ENCODE data around the gene OR1D5.
"Not testable (repeated sequence)": the region's sequence is repeated elsewhere in the genome, so short reads cannot be mapped to it uniquely, and the experiment has no call there.

The OR1D5 gene, protein sequence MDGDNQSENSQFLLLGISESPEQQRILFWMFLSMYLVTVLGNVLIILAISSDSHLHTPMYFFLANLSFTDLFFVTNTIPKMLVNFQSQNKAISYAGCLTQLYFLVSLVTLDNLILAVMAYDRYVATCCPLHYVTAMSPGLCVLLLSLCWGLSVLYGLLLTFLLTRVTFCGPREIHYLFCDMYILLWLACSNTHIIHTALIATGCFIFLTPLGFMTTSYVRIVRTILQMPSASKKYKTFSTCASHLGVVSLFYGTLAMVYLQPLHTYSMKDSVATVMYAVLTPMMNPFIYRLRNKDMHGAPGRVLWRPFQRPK

GRCh38 chr17:3063507-3063906, at the start of gene OR1D5:
Gene OR1D5 (minus strand): TSS chr17:3063607. CDS start chr17:3063607, 0 bp downstream.
- in situ Hi-C loops (cut with HindIII; ENCODE audit: low sequenced_read_pairs) = not testable (repeated sequence)

DNA sequence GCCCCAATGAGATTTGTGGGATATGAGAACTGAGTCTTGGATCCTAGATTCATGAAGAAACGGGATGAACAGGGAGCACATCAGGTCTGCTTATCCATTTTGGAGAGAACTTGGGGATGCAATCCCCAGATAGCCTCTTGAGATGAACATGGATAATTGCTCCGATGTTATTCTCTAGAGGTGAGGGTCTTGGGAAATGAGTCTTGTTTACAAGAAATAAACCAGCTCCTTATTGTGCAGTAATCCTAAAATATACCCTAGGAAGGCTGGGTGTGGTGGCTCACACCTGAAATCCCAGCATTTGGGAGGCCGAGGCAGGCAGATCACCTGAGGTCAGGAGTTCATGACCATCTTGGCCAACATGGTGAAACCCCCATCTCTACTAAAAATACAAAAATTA, 40.9 kb upstream of the OR1D5 start, which contains the start of gene OR1D2:
OR1D2 (minus strand) TSS at position 101 of the 400 bp plus-strand sequence. CDS start 11,426 bp downstream, outside the sequence.
- in situ Hi-C loops (cut with HindIII; ENCODE audit: low sequenced_read_pairs) = no loop called here

- in situ Hi-C loops (cut with HindIII; ENCODE audit: low sequenced_read_pairs) = not testable (repeated sequence)
Measured at GRCh38 chr17:3073850-3074249, 10.4 kb upstream of the OR1D5 start.

DNA sequence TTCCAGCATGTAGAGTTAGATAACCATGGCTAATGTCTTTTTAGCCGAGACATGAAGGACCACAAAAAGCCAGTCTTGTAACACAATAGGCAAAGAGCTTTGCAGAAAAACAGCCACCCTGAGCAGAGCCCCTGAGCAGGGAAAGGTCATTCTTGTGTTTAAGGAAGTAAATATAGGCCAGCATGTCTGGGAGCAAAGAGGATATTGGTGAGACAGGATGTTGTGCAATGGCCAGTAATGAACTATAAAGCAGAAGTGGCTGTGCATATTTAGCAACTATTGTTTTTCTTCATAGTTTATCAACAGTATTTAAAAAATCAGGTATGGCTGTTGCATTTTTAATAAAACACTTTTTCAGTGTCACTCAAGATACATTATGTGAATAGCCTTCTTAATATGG, 1.8 kb upstream of the OR1D5 start:
- in situ Hi-C loops (cut with HindIII; ENCODE audit: low sequenced_read_pairs) = not testable (repeated sequence)

DNA sequence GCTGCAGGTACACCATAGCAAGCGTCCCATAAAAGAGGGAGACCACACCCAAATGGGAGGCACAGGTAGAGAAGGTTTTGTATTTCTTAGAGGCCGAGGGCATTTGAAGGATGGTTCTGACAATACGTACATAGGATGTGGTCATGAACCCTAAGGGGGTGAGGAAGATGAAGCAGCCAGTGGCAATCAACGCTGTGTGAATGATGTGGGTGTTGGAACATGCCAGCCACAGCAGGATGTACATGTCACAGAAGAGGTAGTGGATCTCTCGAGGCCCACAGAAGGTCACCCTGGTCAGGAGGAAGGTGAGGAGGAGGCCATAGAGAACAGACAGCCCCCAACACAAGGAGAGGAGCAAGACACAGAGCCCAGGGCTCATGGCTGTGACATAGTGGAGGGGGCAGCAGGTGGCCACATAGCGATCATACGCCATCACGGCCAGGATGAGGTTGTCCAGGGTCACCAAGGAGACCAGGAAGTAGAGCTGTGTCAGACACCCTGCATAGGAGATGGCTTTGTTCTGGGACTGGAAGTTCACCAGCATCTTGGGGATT, 506 bp downstream of the OR1D5 start:
- in situ Hi-C loops (cut with HindIII; ENCODE audit: low sequenced_read_pairs) = not testable (repeated sequence)

GRCh38 chr17:3054868-3055267, 8.5 kb downstream of the OR1D5 start:
- in situ Hi-C loops (cut with HindIII; ENCODE audit: low sequenced_read_pairs) = not testable (repeated sequence)

- in situ Hi-C loops (cut with HindIII; ENCODE audit: low sequenced_read_pairs) = no loop called here
Measured at GRCh38 chr17:3049705-3050295, 13.6 kb downstream of the OR1D5 start.

DNA sequence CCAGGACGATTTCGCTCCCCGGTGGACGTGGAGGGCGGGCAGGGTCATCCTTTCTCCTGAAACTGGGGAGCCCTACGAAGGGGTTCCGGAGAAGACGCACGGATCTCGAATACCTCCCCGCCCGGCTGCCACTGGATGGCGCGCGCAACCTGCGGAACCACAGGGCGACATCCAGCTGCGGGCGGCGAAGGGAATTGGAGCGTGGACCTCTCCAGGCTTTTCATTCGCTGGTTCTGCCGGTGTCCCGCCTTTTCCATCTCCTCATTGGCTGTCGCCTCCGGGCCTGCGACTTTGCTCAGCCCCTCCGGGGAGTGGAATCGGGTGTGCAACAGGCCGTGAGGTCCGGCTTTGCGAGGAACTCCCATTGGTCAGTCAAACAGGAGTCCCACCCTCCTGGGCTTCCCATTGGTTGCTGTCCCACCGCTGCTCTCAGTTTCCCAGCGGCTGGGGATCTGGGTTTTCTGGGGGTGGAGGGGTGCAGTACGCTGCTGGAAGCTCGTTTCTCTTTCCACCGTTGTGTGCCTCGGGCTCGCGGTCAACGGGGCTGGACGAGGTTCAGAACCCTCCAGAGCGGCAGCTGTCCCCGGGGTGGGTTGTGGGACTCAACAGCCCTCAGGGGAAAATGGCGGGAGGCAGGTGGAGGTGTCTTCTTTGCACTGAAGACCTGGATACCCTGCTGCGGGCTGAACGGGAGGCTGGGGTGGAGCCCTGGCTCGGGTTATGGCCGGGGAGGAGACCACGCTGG, 14.5 kb downstream of the OR1D5 start:
- in situ Hi-C loops (cut with HindIII; ENCODE audit: low sequenced_read_pairs) = no loop called here

DNA sequence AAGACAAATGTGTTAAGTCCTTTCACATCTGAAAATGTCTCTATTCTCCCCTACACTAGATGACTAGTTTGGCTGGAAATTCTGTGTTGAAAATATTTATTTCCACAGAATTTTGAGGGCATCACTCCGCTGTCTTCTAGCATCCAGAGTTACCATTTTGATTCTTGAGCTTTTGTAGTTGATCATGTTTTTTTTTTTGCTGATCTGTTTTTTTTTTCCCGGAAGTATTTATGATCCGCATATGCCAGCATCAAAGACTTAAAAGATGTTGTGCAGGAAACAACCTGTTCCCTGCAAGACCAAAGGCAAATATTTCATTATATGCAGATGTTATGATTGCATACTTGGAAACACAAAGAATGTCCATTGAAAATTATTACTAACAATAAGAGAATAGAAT, 16.7 kb downstream of the OR1D5 start:
- in situ Hi-C loops (cut with HindIII; ENCODE audit: low sequenced_read_pairs) = no loop called here

DNA sequence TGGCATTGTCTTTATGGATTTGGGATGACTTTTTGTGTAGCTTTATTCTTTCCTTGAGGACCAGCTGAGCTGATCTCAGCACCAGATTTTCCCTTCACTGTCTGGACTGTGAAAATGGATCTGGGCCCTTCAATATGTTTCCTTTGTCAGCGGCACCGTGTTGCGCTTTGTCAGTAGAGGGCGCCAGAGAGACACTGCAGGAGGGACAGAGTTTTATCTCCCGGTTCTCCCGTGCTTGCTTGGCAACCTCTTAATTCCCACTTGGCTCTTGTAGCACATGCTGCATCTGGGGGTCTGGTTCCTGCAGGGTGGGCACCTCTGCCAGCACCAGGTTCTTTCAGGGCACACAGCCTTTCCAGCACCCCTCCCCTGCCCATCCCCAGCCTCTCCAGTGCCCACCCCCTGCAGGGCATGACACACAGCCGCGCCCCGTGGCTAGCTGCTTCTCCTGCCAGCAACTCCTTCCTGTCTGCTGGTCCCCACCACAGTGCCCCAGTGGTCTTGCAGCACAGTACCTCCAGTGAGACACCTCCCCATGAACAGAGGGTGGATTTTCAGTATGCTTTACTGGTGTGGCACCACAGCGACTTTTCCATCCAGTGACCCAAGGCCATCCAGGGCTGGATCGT, 19.6 kb downstream of the OR1D5 start:
- in situ Hi-C loops (cut with HindIII; ENCODE audit: low sequenced_read_pairs) = no loop called here

GRCh38 chr17:3040882-3041281, 22.5 kb downstream of the OR1D5 start:
- in situ Hi-C loops (cut with HindIII; ENCODE audit: low sequenced_read_pairs) = no loop called here

- in situ Hi-C loops (cut with HindIII; ENCODE audit: low sequenced_read_pairs) = no loop called here
Measured at GRCh38 chr17:3039736-3040135, 23.7 kb downstream of the OR1D5 start.

DNA sequence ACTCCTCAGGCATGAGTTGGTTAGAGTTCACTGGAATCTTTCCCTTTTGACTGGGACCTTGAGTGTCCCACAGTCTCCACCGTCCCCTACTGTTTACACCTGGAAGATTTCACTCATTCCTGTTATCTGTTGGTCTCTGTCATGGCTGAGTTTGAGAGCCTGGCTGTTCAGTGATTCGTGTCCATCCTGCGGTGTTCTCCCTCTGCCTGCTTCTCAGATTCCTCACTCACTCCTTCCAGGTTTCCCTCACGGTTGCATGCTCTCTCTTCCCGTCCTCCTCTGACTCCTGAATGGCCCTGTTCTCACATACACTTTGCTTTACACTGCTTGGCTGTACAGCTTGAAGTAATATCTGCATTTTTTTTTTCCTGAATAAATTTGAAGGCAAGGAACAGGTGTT, 24.5 kb downstream of the OR1D5 start:
- in situ Hi-C loops (cut with HindIII; ENCODE audit: low sequenced_read_pairs) = no loop called here

DNA sequence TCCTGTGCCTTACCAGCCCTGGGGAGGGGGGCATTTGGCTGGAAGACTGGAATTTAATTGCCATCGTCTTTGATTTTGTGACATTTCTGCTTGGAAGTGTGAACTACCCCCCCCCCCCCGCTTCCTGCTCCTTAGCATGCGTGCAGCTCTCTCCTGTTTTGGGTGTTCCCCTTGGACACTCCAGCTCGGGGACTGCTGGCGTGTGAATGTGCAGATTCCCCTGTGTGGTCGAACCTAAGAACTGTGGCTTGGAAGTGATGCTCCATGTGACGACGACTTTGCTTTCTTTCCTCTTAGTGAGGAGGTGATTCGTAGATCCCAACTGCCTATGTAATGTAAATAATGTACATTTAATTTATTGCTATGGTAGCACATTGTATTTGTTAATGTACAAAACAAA, 26.1 kb downstream of the OR1D5 start:
- in situ Hi-C loops (cut with HindIII; ENCODE audit: low sequenced_read_pairs) = no loop called here

DNA sequence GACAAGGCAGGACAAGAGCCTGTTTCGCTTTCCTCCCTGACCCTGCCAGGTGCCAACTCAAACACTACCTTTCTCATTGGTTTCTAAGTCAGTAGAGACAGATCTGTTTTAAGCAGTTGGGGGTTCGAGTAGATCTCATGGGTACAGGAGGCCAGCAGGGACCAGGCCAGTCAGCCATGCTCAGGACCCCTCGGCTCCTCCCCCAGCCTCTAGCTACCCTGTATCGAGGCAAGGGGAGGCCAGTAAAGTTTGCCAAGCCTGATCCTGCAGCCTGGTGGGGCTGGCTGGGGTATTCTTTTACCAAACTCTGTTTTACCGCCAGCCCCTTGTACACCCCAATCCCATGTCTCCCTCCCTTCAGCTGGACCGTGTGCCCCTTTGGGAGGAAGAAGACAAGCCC, 26.6 kb downstream of the OR1D5 start:
- in situ Hi-C loops (cut with HindIII; ENCODE audit: low sequenced_read_pairs) = no loop called here

DNA sequence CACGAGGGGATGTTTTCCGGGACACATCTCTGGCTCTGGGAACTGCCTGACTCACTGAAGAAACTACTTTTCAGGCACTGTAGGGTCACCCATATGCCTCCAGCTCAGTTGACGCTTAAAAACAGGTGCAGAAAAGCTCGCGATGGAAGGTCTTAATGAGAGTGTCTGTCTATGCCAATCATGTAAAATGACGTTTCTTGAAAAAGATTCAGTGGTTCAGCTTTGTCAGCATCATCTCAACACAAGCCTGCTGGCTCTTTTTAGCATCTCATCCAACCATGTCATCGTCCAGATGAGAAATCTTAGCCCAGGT, 27.5 kb downstream of the OR1D5 start:
- in situ Hi-C loops (cut with HindIII; ENCODE audit: low sequenced_read_pairs) = no loop called here

- in situ Hi-C loops (cut with HindIII; ENCODE audit: low sequenced_read_pairs) = no loop called here
Measured at GRCh38 chr17:3035256-3035967, 28.0 kb downstream of the OR1D5 start.

DNA sequence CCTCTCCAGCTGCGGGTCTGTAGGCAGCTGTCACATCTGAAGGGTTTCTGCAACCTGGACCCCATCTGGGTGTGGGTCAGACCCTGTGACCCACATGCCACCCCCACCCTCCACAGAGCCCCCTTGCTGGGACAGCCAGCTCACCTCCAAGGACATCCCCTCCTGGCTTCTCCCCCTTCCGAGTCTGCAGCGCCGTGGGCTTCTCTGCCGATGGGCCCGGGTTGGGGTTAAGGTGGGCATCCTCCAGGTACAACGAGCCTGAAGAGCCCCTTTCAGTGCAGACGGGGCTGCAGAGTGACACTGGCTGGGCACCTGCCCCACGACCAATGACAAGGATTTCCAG, 28.9 kb downstream of the OR1D5 start:
- in situ Hi-C loops (cut with HindIII; ENCODE audit: low sequenced_read_pairs) = no loop called here

- in situ Hi-C loops (cut with HindIII; ENCODE audit: low sequenced_read_pairs) = no loop called here
Measured at GRCh38 chr17:3033741-3034577, 29.4 kb downstream of the OR1D5 start.

GRCh38 chr17:3033248-3033640, 30.2 kb downstream of the OR1D5 start:
- in situ Hi-C loops (cut with HindIII; ENCODE audit: low sequenced_read_pairs) = no loop called here
